Activated naive CD4-positive, alpha-beta T cell treated with anti-CD3 and anti-CD28 coated beads for 36 hours (primary cell): Measurements from ENCODE around the gene TWIST1. TPM values are rescaled to one million over a fixed set of nuclear protein-coding genes. Genes with fewer than 3 reads are reported as not detected.

Source experiments
- CTCF ChIA-PET: fragments of 350-600 bp; sonication (Branson Sonifier 250); formaldehyde crosslinking; loops from one replicate; lab custom pipeline; 2021; ENCODE audit warnings: antibody characterized with exemption; lab: Charles Lee
- DNase-seq: peaks from one replicate; pipeline ENCODE4 v3.0.0-alpha.2; 2020
- H3K27ac Mint-ChIP-seq: one replicate; pipeline ENCODE4 v1.8.0; 2021; ENCODE audit warnings: mild to moderate bottlenecking, mixed read lengths
- H3K27me3 Mint-ChIP-seq: one replicate; pipeline ENCODE4 v1.8.0; 2021; ENCODE audit warnings: low read depth, mixed read lengths
- H3K36me3 Mint-ChIP-seq: one replicate; pipeline ENCODE4 v1.8.0; 2021; ENCODE audit warnings: low read depth, mixed read lengths
- H3K4me1 Mint-ChIP-seq: one replicate; pipeline ENCODE4 v1.8.0; 2021; ENCODE audit warnings: low read depth, mixed read lengths
- H3K4me3 Mint-ChIP-seq: one replicate; pipeline ENCODE4 v1.8.0; 2021; ENCODE audit warnings: mild to moderate bottlenecking, moderate library complexity, mixed read lengths
- H3K9me3 Mint-ChIP-seq: one replicate; pipeline ENCODE4 v1.8.0; 2021; ENCODE audit warnings: mixed read lengths
- intact Hi-C: fragments of 100-400 bp; cut with micrococcal nuclease; formaldehyde crosslinking; loops from one replicate; pipeline ENCODE4 v1.15.1; 2023
- total RNA-seq, 2 experiments: library from RNA; stranded (reverse); gene quantifications; one replicate each; pipeline ENCODE4 v1.2.3, GENCODE V29; 2021

TWIST1 gene
- total RNA-seq, 2 experiments from 2014 or later: not detected

DNA sequence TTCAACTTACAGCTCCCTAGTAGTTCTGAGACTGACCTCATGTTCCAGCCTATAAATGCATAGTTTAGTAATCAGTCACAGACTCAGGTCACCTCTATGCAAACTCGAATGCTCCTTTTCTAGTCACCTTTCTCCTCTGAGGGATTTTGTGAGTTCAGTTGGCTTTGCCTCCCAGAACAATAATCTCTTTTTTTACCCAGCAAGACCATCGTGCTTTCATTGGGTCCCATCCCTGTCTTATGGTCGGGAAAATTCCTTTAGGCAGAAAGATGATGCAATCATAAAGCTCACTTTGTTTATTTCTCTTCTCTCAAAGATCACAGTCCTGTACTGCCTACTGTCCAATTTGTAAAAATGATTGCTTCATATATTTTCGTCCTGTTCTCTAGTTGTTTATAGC is 38.4 kb downstream of the TWIST1 start:
- Mint-ChIP-seq H3K36me3 (no peaks in the 10 kb centered on the region), H3K4me1 (no peaks in the 10 kb centered on the region), H3K9me3 (no peaks in the 10 kb centered on the region), H3K4me3 (no peak overlapping the region), H3K27ac (no peak overlapping the region), H3K27me3 (peaks cover 2% of the 10 kb centered on the region)
- no peak for DNase-seq
- intact Hi-C loops: no loop called here
- CTCF ChIA-PET: no interaction called here

DNA sequence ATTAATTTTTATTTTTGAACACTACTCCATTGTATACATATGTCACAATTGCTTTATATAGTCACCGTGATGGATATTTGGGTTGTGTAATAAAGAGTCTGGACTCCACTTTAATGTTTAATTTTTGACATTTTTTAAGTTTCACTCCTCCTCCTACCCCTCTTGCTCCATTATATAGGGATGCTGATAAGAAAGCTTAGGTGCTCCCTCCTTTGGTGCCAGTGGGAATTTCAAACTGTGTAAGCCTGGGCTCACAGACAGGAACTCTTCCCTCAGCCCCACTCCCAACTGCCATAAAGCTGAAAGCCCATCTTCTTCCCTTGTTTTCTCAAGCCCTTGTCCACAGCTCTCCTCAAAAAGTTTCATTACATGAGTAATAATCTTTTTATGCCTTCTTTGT is 47.6 kb downstream of the TWIST1 start:
- Mint-ChIP-seq H3K4me3 (no peak overlapping the region), H3K27ac (no peak overlapping the region), H3K27me3 (no peaks in the 10 kb centered on the region), H3K4me1 (no peaks in the 10 kb centered on the region), H3K36me3 (no peaks in the 10 kb centered on the region), H3K9me3 (peaks cover 4% of the 10 kb centered on the region)
- no peak for DNase-seq
- CTCF ChIA-PET: interaction anchor here (0.6 kb wide), 1 partner anchor 18 kb away, joined by 3 read pairs; no protein-coding TSS in a partner anchor
- intact Hi-C loops: no loop called here

GRCh38 chr7:19066170-19066569 is 51.3 kb downstream of the TWIST1 start:
- CTCF ChIA-PET: no interaction called here
- peaks cover 2% of the 10 kb centered on the region for H3K9me3 Mint-ChIP-seq
- no peaks in the 10 kb centered on the region for H3K4me1 Mint-ChIP-seq
- DNase-seq: no peak
- H3K4me3 Mint-ChIP-seq: no peak overlapping the region
- H3K27ac Mint-ChIP-seq: no peak overlapping the region
- no peaks in the 10 kb centered on the region for H3K27me3 Mint-ChIP-seq
- H3K36me3 Mint-ChIP-seq: no peaks in the 10 kb centered on the region
- intact Hi-C loops: no loop called here

Other genes with a start within 250 kb of the TWIST1 start
- not detected for gene FERD3L, start 27.8 kb upstream of the TWIST1 start, total RNA-seq